GM18526 (cell line): Measurements from ENCODE around the gene GJE1.

Experiments
- POLR2A ChIP-seq: IDR thresholded peaks from 3 replicates; pipeline ENCODE4 v1.6.1; 2011; ENCODE audit not compliant: insufficient read length; ENCODE audit errors: extremely low read depth

Gene GJE1

GRCh38 chr6:142132625-142133024 lies at the start of gene GJE1:
Gene GJE1 (plus strand): TSS chr6:142132925. CDS start chr6:142133159, 234 bp downstream.
- no peak for TF ChIP-seq POLR2A

GRCh38 chr6:142087950-142088857 lies 44.5 kb upstream of the GJE1 start:
- no peak for TF ChIP-seq POLR2A

- no peak for TF ChIP-seq POLR2A
Observed at GRCh38 chr6:142088858-142089216, 43.9 kb upstream of the GJE1 start.

- TF ChIP-seq POLR2A: no peak
Observed at GRCh38 chr6:142112451-142113061, 20.2 kb upstream of the GJE1 start.

- TF ChIP-seq POLR2A: no peak
Observed at GRCh38 chr6:142117366-142117765, 15.4 kb upstream of the GJE1 start.

GRCh38 chr6:142118328-142118727 lies 14.4 kb upstream of the GJE1 start:
- TF ChIP-seq POLR2A: no peak

- TF ChIP-seq POLR2A: no peak
Observed at GRCh38 chr6:142118925-142119324, 13.8 kb upstream of the GJE1 start.

GRCh38 chr6:142121342-142121741 lies 11.4 kb upstream of the GJE1 start:
- TF ChIP-seq POLR2A: no peak

GRCh38 chr6:142130814-142131213 lies 1.9 kb upstream of the GJE1 start:
- no peak for TF ChIP-seq POLR2A

GRCh38 chr6:142138876-142139275 lies 6.2 kb downstream of the GJE1 start:
- TF ChIP-seq POLR2A: no peak

GRCh38 chr6:142146828-142147662 lies 14.3 kb downstream of the GJE1 start, which contains the start of the genes NMBR and VTA1:
Gene NMBR (minus strand): TSS chr6:142147122. CDS start chr6:142088658, 58,464 bp downstream.
Gene VTA1 (plus strand): TSS chr6:142147263. CDS start chr6:142147288, 25 bp downstream.
- TF ChIP-seq POLR2A: peak; percentile 88

GRCh38 chr6:142152746-142153145 lies 20.0 kb downstream of the GJE1 start:
- TF ChIP-seq POLR2A: no peak

- TF ChIP-seq POLR2A: no peak
Observed at GRCh38 chr6:142153196-142153595, 20.5 kb downstream of the GJE1 start.

- TF ChIP-seq POLR2A: no peak
Observed at GRCh38 chr6:142154336-142154735, 21.6 kb downstream of the GJE1 start.

GRCh38 chr6:142155091-142155490 lies 22.4 kb downstream of the GJE1 start:
- no peak for TF ChIP-seq POLR2A
